Stimulated activated CD8-positive, alpha-beta memory T cell treated with anti-CD3 and anti-CD28 coated beads, Interleukin-4, amount 100 ng/mL, for 1 hour (primary cell): Measurements from ENCODE around the gene VPS35.
"Not testable (repeated sequence)": the region's sequence is repeated elsewhere in the genome, so short reads cannot be mapped to it uniquely, and the experiment has no call there.

Source experiments
- DNase-seq, 2 donors: peaks; one replicate each; pipeline ENCODE4 v3.0.0-alpha.2; 2020; ENCODE audit warnings: low read depth in 2 of 2, low spot score in 1 of 2

VPS35 gene

DNA sequence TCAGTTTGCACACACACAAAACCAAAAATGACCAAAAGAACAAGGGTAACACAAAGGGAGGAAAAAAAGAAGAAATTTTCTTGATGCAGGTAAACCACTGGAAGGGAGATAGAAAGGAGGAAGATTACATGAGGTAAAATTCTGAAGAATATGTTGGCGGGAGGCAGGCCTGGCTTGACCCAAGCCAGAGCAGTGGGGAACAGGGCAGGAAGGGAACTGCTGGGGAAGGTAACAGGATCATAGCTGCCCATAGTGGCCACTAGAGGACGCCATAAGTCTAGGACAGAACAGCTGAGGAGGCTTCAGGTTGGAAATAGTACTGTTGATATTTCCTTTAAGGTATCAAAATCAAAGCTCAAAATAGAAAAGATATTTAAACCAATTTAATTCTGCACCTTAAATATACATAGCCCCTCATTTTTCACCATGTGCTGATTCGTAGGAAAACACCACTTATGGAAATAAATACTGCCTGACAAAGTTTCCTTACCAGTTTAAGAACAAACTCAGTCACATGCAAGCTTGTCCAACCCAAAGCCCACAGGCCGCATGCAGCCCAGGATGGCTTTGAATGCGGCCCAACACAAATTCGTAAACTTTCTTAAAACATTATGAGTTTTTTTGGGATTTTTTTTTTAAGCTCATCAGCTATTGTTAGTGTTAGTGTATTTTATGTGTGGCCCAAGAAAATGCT lies 15.5 kb downstream of the VPS35 start:
- no peak for DNase-seq

DNA sequence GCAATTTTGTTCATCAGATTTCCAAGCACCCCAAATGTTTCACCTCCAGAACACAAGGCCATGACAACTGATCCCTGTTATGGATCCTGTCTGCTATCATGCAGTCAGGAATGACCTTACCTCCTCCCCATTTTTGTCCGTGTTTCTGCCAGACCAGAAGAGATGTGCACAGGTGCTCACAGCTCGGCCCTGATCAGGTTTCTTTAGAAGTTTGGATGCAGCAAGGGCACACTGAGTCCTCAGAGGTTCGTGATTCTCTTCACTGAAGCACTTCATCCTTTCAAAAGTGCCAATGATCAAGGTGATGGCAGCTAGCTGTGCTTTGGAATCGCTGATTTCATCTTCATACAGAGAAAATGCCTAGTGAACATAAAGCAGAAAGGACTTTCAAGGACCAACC lies 26.9 kb downstream of the VPS35 start:
- DNase-seq = no peak

DNA sequence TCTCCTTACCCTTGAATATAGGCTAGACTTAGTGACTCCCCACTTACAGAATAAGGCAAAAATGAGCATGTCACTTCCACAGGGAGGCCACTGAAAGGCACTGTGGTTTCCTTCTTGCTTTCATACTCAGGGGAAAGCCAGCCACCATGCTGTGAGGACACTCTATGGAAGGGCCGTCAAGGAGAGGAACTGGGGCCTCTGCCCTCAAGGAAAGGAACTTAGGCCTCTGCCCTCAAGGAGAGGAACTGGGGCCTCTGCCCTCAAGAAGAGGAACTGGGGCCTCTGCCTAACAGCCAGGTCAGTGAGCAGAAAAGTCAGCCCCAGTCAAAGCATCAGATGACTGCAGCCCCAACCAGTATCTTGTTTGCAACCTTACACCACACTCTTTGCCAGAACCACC lies 30.1 kb downstream of the VPS35 start:
- DNase-seq = no peak

DNA sequence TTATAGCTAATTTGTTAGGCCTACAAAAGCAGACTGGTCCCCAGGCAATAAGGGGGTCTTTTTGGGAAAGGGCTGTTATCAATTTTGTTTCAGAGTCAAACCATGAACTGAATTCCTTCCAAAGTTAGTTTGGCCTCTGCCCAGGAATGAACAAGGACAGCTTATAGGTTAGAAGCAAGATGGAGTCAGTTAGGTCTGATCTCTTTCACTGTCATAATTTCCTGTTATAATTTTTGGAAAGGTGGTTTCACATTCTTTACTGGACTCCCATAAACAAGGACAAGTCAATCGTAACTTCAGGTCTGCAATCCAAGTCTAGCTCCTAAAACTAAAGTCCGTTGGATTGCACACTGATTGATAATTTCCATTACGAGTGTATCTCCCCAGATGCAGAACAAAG lies 37.7 kb downstream of the VPS35 start:
- DNase-seq = no peak

DNA sequence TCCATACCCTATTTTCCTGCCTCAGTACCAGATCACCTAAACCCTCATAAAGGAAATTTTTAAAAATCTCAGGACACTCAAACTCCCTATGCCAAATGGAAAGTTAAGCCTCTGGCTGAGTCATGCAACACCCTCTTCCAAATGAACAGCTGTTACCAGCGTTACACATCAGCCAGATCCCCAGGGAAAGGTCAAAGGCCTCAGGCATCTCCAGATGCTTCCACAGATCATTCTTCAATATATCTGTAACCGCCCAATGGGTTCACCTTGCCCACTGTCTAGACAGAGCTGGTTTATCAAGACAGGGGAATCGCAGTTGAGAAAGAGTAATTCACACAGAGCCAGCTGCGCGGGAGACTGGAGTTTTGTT lies 38.7 kb downstream of the VPS35 start:
- DNase-seq = no peak

DNA sequence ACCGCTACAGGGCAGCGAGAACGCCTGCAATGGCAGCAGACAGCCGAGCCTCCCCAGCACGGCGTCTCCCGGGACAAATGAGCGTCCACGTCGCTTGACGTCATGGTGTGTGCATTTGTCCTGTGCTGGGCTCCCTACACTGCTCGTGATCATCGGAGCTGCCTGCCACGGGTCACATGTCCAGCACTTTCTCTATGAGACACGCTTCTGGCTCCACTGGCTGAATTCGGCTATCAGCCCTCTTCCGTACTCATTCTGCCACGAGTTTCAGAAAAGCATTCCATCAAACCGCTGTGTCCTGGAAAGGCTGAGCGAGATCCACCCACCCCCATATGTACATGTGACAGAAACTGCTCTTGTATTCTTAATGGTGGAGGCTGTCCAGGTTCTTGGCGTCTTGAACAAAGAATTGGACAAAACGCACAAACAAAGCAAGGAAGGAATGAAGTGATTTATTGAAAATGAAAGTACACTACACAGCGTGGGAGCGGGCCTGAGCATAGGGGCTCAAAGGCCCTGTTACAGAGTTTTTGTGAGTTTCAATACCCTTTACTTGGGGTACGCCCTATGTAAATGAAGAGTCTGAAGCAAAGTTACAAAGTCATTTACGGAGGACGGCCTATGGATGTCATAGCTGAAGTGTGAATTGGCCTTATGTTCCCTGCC lies 39.3 kb downstream of the VPS35 start:
- no peak for DNase-seq

DNA sequence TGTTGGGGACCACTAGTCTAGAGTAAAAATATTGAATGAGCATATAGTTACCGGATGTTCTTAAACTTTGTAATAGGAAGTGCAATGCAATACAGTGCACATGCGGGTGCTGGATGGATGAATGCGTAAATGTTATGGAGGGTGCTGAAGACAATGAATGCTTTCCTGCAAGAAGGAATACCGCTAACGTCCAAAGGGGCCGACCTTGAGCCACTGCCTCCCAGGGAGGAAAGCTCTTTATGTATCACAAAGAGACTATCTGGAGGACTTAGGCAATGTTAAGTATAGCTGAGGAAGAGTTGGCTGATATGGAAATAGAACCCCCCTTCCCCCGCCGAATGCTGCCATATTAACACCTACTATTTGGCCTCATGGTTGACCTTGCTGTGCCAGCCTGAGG lies 40.3 kb downstream of the VPS35 start:
- no peak for DNase-seq

DNA sequence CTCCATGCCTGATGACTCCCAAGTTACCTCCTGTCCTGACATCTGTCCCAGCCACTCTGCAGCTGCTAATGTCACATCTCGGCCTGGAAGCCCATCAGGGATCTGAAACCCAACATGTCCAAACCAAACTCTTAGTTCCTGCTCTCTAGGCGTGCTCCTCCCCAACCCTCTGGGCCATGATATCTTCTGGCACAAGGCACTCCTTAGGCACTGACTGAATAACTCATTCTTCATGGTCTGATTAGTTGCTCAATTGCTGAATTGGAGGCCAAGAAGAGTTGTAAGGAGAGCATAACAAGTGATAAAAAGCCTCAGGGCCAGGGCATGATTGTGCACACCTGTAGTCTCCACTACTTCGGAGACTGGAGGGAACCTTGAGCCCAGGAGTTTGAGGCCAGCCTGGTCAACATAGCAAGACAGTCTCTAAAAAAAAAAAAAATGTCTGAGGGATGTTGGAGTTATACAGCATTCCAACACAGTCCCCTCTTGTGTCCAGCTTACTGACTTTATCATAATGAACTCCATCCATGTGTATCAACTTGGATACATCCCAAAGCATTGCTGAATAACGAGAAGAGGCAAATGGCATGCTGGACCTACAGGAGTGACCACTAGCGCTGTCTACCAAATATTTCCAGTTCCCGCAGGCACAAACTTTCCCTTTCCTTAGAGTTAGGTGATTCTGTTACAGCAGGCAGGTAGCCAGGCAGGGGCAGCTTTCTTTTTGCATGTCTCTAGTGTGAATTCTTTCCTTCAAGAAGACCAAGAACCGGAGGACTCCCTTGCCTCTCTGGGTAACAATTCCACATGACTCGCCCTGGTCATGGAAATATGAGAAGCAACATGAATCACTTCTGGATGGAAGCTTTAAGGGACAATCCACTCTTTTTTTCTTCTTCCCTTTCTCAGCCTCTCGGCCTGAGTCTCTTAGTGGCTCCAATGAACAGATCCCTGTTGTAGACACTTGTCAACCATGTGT lies 49.7 kb downstream of the VPS35 start:
- DNase-seq = no peak

DNA sequence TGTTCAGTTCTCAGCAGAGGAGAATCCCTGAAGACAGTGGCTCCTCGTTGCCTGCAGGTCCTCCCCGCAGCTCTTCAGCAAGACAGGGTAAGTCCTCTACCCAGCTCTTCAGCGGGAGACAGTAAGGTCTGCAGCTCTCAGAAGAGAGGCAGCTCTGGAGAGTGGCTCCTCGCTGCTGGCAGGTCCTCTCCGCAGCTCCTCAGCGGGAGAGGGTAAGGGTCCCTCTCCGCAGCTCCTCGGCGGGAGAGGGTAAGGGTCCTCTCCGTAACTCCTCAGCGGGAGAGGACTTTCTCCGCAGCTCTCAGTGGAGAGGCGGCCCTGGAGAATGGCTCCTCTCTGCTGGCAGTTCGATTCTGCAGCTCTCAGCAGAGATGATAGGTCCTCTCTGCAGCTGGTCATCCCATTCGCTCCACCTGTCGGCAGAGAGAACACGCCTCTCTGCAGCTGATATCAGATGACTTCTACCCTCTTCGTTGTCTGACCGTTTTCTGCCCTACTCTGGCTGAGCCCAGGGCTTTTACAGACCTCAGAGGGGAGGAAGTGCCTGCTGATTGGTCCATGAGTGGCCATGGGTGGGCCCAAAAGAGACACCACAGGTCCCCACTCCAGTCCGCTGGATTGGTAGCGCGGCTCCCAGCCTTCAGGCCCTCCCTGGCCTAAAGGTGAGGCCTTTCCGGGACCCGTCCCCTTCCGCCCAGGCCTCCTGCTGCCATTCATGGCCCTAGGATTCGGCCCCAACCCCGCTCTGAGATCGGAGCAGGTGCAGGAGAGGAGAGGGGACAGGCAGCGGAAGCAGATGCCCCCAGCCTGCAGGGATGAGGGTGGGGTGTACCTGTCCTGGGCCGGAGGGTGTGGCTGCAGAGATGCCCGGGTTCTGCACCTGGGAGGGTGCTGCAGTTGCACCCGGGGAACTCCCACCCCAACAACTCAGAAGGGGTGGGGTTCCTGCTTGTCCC lies 55.9 kb downstream of the VPS35 start:
- no peak for DNase-seq

DNA sequence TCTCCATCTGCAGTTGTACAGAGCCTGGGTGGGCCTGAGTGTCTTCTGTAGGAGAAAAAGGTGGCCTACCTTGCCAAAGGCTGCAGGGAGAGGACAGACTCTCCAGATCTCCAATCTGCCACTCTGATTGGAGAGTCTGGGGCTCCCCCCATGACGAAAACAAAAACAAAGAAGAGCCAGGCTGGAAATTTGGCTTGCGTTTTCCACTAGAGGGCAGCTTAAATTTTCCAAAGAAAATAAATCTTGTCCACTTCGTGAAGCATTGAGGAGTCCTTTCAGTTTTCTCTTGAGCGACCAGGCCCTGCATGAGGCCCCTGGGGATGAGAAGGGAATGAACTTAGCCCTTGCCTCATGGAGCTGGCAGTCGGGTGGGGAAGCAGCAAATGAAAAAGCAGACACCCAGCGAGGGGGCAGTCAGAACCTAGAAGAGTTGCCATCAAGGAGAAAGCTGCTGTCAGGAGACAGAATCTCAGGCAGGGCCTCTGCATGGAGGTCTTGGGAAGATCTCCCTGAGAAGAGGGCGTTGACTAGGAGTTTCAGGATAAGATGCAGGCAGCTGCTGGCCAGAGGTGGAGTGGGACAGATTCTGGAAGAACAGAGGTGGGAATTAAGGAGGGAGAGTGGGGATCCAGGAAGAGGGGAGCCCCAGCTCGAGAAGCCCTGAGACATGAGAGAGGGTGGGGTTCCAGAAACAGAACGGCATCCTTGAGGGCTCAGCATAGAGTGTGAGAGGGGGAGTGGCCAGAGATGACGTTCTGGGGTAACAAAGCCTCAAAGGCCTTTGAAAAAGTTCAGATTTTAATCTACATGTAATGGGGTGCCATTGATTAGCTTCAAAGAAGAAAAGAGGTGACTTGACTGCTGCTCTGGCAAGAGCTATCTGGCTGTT lies 59.4 kb downstream of the VPS35 start:
- DNase-seq = no peak

DNA sequence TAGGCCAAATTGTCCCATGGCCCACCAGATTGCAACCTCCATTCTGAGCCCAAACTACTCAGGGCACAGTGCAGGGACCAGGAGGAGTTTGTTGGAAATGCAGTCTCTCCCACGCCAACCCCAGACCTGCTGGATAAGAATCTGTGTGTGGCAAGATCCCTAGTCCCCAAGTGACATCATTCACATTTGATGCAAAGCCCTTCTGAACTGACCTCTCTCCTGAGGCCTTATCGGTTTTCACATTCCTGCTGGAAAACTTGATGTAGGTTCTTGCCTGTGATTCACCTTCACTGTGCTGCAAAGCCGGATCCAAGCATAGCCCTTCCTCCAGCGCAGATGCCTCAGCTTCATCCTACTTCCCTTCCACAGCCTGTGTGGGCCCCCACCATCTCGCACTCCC lies 61.2 kb downstream of the VPS35 start:
- no peak for DNase-seq

DNA sequence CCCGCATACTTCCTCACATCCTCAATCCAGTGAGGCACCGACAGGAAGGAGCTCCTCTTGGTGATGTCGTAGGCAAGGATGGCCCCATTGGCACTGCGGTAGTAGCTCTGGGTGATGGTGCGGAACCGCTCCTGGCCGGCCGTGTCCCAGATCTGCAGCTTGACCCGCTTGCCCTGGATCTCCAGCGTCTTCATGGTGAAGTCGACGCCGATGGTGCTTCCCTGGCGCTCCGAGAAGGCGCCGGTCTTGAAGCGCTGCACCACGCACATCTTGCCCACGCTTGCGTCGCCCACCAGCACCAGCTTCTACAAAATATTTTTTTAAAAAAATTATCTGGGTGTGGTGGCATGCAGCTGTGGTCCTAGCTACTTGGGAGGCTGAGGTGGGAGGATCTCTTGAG lies 62.3 kb downstream of the VPS35 start:
- DNase-seq = not testable (repeated sequence)

DNA sequence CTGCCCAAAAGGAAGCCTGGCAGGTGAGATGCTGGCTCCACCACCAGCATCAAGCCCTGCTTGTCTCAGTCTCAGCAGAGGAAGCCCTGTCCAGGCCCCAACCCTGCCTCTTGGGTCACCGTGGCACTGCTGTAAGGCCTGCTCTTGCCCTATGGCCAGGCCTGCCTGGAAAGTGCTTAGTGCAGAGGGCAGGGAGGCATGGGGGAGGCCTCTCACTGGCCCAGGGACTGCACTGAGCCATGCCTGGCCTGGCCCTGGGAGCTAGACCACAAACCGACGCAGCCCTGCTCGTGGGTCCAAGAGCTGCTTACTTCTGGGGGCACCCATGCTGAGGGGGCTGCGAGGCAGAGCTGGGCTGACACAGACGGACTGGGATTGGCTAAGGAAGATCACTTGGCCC lies 64.1 kb downstream of the VPS35 start:
- not testable (repeated sequence) for DNase-seq

DNA sequence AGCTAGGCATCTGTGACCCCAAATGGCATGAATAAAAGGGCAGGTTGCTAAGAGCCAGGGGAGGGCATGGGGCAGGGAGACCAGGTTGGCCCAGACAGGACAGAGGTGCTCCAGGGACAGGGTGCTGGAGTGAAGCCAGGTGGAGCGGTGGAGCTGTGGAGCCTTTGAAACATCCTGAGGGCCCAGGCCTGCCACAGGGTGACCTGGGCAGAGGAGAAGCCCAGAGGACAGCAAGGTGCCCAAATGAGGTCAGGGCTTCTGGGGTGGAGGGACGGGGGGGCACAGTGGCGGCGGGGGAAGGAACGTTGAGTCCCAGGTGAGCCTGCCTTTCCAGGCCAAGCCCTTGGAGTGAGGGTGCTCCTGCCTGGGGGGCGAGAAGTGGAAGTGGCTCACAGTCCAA lies 65.3 kb downstream of the VPS35 start:
- not testable (repeated sequence) for DNase-seq

DNA sequence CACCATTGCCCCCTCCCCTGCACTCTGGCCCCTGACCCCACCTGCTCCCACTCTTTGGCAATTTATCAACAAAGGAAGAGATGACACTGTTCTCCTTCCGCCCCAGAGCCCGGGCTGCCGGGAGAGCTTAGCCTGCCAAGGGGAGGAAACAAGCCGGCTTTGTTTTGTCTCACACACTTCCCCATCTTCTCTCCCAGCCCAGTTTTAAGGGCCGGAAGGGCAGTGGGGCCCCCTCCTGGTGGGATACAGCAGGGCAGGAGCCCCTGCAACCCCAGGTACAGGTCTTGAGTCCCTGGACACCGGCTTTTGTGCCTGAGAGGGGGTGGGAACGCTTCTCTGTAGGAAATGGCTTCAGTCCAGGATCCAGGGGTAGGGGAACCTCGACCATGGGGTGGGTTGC lies 65.7 kb downstream of the VPS35 start:
- DNase-seq = not testable (repeated sequence)

DNA sequence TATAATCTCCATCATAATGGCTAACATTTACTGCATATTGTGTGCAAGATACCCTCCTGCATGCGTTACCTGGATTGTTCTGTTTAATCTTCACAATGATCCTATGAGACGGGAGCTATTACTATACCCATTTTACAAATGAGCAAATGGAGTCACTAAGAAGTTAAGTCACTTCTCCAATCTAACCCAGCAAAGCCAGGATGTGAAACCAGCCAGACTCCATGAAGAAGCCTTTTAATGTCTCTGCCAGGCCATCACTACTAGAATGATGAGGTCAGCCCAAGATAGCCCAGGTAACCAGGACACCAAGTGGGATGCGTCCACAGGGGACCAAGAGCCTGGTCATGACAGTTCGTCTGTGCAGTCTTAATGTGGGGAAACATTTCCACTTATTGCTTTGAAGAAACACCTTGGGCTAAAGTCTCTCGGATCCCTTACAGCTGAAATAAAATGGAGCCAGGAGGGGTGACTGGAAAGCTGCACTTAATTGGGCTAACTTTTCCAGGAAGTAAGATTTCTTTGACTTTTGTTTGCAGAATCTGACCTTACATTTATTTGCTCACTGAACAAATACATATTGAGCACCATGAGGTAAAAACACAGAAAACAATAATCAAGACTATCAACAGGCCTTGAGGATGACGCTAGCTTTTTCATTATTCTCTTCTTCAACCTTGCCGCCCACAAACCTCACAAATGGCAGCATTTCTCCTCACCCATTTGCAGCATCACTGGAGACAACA lies 66.9 kb downstream of the VPS35 start:
- no peak for DNase-seq

DNA sequence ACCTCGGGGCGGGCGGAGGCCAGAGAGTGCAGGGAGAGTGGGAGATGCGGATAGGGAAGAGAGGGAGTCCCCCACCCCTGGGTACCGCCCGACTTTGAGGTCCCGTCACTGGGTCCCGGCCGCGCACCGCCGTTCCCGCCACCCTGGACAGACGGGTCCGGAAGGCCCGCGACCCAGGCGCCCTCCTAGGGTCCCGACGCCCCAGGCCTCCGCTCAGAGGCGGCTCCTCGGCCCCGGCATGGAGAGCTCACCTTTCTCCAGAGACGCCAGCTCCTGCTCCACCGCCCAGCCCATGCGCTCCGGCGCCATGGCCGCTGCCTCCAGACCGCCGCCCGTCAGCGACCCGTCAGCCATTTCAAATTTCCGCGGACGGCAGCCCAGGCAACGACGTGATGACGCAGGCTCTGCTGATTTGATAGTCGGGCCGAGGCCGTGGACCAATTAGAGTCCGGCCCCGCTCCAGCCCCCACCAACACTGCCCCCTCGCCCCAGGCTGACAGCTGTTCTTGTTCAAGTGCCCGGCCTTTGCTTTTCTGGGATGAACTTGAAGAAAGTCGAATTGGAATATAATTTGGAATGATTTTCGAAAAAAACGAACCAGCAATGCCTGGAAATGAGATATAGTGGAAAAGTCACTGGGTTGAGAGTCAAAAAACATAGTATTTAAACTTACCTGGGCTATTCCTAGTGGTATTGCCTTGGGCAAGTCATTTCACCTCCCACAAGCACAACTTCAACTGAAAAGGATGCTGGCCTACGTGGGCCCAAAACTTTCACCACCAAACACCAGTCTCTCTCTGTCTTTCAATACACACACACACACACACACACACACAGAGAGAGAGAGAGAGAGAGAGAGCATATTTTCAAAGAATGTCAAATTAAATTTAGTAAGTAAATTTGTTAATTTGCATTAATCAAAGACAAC lies 67.7 kb downstream of the VPS35 start, which contains the start of gene SHCBP1:
Gene SHCBP1, minus strand, starts transcription at position 374 of the 928 bp plus-strand sequence. Its CDS starts 20 bp downstream, at position 354.
- peak; percentile 32 to 36 for DNase-seq
